T-helper 22 cell (primary cell): ENCODE measurements around the gene TWF2.
"Not testable (repeated sequence)": the region's sequence is repeated elsewhere in the genome, so short reads cannot be mapped to it uniquely, and the experiment has no call there.

Experiments used
- DNase-seq: peaks from one replicate; pipeline ENCODE4 v3.0.0-alpha.2; 2020; ENCODE audit warnings: low read depth

The TWF2 gene

DNA sequence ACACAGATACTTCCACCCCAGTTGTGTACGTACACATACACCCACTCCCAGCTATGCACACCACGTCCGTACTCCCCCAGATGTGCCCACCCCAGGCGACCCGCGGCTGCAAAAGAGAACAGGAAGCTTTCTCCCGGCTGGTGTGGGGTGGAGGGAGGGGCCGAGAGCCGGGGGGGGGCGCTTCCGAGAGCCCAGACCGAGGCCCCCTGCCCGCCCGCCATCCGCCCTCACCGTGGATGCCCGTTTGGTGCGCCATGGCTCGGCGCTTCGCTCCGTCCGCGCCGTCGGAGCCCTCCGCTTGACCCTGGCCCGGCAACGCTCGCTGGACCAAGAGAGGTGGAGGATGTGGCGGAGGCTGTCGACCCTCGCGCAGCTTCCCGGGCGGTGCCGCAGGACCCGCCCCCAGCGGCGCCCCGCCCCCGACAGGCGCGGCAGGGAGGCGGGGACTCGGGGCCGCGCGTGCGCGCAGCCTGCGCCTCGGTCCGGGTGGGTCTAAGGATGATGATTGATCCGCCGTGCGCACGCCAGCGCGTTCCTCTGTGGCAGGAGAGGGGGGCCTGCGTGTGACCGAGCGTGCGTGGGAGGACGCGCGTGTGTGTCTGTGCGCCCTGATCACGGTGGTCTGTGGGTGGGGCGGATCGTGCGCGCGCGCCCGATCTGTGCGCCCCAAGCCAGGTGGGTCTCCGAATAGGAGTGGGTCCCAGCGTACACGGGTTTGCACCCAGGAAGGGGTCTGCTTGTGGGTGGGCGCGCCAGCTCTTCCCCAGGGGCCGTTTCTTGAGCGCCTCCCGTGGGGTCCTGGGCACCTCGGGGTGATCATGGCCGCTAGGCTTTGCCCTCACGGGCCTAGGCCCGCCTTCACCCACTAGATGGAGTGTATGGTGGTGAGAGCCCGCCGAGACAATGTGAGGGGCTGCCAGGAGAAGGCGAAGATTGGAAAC is at the start of gene TWF2:
Gene TWF2 (minus strand): TSS at position 398 of the 941 bp plus-strand sequence. CDS start 142 bp downstream, at position 256.
- peak; percentile 79 for DNase-seq

DNA sequence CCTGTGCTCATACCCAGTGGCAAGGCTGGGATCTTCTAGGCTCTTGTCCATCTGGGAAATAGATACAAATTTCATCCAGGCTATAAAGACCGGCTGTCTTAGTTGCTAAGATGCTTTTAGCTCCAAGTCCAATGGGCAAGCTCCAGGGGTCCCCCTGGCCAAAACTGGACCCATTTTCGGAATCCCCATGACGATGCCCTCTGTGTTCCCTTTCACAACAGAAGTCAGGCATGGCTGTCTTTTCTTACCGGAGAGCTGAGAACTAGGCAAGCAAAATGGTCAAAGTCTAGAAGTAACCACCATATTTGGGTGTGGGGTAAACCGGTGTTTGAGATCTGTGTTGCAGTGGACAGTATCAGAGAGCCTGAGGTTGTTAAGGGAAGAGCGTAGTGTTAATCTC is 49.7 kb upstream of the TWF2 start:
- DNase-seq: no peak

DNA sequence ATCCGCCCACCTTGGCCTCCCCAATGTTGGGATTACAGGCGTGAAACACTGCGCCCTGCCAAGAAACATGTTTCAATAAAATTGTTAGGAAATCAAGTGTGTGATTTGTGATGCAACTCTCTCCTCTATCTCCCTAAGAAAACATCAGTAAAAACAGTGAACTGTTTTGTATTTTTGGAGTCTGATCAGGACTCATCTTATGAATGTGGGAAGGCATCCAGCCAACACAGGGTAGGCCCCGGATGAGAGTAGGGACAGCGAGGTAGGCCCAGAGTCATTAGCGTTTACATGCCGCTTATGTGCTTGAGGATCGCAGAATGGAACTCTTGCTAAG is 47.8 kb upstream of the TWF2 start:
- DNase-seq: no peak

DNA sequence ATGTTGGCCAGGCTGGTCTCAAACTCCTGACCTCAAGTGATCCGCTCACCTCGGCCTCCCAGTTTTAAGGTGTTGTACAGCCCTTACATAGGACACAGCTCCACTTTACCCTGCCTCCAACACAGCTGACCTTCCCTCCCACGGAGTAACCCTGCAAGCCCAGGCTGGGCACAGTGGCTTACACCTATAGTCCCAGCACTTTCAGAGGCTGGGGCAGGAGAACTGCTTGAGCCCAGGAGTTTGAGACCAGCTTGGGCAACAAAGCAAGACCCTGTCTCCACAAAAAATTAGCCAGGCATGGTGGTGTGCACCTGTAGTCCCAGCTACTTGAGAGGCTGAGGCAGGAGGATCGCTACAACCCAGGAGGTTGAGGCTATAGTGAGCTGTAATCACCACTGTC is 45.1 kb upstream of the TWF2 start:
- not testable (repeated sequence) for DNase-seq

DNA sequence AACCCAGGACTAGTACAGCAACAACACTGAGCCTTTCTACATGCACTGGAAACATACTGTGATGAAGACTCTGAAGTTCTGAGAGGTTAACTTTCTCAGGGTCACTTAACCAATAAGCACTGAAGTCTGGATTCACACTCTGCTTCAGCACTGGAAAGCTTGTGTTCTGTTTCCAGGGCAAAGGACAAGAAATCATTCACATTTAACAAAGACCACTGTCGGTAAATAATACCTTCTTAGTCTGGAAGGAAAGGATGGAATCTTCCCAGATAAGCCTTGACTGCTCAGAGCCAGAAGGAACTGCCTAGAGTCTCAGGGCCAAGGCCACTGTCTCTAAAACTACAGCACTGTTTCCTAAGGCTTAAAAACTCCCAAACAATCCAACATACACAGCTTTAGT is 44.3 kb upstream of the TWF2 start:
- DNase-seq: no peak

DNA sequence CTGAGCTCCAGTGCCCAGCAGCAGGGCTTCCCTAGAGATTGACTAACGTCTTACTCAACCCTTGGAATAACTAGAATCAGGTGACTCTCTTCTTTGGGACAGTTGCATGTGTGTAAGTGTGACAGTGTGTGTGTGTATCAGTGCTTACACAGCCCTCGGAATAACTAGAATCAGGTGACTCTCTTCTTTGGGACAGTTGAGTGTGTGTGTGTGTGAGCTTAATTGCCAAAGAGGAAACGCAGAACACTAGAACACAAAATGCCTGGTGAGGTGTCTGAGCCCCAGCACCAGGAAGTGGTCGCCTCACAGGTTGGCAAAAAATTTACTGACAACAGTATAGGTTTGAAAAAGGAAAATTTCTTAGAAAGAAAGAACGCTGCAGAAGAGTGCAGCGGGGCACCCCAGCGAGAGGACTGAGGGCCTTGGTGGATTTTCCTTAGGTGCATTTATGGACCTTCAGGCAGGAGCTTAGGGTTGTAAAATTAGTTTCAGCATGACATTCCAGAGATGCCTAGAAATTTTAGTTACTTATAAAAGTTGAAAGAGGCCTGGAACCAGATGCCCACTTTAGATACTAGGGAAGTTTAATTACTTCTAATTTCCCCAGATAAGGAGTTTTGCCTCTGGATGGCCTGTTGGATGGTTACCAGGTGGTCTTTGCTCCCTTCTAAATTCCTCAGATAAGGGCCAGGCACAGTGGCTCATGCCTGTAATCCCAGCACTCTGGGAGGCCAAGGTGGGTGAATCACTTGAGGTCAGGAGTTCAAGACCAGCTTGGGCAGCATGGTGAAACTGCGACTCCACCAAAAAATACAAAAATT is 43.2 kb upstream of the TWF2 start:
- no peak for DNase-seq

DNA sequence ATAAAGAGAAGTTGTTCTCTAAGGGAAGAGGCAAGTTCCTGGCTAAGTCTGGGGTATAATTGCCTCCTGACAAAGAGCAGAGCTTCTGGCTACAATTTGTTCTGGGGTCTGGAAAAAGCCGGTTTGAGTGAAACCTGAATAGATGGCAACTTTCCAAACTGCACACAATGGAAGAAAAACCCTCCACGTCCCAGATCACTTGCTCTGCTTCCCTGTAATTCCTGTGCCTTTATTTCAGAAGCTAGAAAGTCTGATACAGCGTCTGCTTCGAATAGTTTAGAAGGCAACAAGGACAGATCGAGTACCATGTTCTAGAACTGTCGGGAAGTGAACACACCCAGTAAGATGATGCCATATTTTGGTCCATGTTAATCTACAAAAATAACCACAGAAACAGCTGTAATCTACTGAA is 41.1 kb upstream of the TWF2 start:
- no peak for DNase-seq

DNA sequence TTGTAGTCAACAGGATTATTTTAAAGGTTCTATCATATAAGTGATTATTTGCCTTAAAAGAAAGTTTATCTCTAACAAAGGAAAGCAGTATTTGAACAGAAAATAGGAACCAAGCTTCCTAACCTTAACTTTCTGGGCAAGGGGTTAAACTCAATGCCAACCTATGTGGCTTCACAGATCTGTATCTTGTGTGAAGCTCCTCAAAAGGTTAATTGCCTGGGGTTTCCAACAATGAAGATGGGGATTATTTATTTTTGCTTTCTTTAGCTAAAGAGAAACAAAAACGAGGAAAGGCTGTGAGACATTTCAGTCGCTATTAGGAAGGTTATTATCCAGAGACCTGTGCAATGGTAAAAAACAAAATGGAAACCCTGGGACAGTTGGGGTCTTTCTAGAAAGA is 40.6 kb upstream of the TWF2 start:
- DNase-seq: no peak

DNA sequence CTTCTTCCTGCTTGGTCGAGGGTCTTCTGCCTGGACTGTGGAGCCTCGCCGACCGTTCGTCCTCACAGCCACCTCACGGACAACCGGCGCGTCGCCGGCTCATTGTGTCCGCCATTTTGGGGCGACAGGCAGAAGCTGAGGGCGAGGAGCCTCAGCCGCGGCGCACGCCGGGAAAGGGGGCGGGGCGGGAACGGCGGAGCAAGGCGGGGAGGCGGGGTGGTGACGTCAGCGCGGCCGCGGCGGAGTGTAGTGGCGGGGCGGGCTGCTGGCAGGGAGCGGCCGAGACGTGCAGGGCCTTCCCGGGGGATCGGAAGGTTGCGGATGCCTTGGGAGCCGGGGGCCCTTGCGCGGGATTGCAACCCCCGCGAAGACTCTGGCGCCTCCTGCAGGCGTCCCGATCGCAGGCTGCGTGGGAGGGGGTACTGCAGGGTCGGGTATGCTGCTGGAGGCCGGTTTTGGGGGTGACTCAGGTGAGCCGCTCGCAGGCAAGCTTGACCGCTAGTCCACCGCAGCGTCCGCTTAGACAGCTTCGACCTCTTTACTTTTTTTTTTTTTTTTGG is 39.6 kb upstream of the TWF2 start, which contains the start of gene WDR82:
Gene WDR82 (minus strand): TSS at position 140 of the 560 bp plus-strand sequence. CDS start 288 bp downstream, outside the sequence.
- DNase-seq: peak; percentile 96

DNA sequence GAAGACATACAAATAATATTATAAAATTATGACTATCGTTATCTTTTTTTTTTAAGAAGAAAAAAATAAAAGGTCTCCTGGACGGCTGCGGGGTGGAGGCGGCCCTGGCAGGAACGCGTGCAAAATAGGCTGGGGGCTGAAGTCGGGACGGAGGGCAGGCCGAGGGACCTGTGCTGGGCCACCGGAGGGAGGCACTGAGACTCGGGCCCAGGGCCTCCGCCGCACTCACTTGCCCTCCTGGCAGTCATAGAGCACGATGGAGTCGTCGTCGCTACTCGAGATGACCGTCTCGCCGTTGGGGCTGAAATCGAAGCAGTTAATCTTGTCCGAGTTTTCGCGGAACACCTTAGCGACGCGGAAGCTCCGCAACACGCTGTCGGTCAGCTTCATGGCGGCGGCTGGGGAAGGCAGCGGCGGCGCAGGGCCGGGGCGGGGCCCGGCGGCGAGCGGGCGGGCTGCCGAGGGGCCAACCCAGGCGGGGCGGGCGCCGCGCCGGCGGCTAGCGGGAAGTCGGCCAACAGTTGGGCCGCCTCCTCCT is 39.1 kb upstream of the TWF2 start:
- peak; percentile 48 for DNase-seq

DNA sequence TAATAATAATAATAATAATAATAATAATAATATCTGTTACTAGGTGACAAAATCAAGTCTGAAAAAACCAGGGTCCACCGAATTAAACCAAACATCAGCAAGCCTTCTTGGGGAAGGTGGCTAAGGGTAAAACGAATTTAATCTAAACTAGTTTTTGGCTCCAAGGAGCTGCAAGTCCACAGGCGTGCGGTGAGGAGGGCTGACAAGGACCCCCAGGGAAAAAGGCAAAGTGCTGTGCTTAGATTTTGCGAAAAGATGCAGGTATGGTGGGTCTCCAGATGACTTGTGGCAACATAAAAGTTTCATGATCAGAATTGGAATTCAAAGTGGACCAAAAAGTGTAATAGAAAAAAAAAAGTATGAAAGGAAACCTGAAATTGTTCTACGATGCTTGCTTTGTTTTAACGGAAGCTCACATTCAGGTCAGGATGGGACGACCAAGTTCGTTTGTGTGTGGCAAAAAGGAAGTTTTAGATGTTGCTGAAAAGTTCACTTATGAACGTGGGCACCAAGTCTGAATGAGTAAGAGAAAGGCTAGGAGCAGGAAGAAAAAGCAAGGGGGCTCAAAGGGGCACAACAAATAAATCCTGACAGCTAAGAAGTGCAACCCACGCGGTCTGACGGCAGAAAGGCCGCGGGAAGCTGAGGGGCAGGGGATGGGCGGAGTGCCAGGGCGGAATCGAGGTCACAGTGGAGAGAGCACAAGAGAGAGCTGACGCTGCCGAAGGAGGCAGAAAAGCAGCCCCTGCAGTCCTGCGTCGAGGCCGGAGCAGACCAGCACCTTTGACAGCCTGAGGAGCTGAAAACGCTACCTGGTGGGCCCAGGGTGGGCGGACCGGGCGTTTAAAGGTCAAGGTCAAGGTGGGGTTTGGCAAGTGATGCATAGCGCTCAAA is 38.4 kb upstream of the TWF2 start:
- DNase-seq: peak; percentile 51

DNA sequence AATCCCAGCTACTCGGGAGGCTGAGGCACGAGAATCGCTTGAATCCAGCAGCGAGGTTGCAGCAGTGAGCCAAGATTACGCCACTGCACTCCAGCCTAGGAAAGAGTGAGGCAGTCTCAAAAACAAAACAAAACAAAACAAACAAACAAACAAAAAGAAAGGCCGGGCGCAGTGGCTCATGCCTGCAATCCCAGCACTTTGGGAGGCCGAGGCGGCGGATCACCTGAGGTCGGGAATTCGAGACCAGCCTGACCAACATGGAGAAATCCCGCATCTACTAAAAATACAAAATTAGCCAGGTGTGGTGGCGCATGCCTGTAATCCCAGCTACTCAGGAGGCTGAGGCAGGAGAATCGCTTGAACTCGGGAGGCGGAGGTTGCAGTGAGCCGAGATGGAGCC is 35.8 kb upstream of the TWF2 start:
- not testable (repeated sequence) for DNase-seq

DNA sequence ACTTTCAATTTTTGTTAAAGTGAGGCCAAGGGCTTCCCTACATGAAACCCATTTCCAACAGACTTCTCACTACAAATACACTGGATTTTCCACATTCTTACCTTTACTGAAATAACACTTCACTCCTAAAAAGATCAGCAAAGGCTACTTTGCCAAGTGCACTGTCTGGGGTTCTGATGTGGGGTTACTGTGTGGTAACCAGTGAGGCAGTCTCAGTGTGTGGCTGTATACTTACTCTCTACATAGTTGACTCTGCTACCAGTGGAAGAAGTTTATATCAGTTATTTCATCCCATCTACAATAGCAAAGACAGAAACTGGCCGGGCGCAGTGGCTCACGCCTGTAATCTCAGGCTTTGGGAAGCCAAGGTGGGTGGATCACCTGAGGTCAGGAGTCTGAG is 33.9 kb upstream of the TWF2 start:
- DNase-seq: no peak

DNA sequence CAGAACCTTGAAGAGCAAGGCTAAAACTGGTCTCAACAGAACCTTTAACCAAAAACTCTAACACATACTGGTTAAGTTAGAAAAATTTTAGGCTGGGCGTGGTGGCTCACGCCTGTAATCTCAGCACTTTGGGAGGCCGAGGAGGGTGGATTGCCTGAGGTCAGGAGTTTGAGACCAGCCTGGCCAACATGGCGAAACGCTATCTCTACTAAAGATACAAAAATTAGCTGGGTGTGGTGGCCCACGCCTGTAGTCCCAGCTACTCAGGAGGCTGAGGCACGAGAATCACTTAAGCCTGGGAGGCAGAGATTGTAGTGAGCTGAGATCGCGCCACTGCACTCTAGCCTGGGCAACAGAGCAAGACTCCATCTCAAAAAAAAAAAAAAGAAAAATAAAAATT is 33.2 kb upstream of the TWF2 start:
- not testable (repeated sequence) for DNase-seq

DNA sequence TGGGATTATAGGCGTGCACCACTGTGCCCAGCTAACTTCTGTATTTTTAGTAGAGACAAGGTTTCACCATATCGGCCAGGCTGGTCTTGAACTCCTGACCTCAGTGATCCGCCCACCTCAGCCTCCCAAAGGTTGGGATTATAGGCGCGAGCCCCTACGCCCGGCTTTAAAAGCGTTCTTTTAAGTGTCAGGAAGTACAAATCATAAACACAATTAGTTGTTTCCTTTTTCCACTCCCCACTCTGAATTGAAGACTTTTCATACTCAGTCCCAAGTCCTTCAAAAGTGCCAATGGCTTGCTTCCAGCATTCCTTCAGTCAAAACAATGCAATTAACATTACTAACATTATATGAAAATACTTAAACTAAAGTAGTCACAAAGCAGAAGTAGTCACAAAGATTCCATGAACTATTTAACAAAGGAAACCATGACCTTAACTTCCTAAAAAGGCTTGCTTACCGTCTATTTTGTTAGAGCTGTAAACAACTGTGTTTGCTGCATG is 31.3 kb upstream of the TWF2 start:
- no peak for DNase-seq

DNA sequence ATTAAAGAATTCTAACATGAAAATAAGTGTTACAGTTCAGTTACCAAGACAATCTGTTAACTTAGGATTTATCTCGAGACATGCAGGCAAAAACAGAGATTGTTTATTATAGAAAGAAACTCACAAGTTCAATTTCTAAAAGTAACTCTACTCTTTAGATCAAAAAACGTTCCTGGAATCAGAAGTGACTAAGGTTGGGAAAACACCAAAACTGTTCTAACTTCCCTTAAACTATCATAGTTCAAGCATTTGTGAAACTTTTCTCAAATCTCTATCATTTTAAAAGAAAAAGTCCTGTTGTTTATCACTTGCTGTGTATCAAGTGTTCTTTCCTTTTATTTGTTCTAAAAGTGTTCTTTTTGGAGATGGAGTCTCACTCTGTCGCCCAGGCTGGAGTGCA is 30.8 kb upstream of the TWF2 start:
- DNase-seq: no peak

DNA sequence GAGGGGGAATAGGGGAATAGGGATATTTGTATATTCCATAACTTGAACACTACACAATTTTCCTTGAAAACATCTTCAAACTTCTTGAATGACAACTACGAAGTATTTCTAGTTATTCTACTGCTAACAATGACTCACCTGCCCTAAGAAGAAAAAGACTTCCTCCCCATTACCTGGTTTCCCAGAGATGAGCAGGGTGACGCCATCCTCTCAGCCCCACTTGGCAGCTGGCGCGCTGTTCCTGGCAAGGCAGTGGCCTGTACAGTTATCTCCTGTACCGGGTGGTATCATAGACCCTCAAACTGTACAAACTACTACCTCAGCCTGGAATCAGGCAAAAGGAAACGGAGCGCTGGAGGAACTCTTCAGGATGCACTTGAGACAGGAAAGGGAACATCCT is 29.1 kb upstream of the TWF2 start:
- peak; percentile 50 for DNase-seq

DNA sequence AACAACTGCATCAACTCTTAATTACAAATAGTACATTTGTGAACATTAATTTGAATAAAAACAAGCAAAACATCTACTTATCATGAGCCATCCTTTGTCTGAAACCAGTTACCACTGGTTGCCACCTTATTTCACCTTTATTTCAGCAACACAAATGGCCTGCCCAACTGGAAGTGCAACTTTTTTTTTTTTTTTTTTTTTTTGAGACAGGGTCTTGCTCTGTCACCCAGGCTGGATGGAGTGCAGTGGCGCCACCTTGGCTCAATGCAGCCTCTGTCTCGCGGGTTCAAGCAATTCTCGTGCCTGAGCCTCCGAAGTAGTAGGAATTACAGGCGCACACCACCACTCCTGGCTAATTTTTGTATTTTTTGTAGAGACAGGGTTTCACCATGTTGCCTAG is 26.4 kb upstream of the TWF2 start:
- no peak for DNase-seq

DNA sequence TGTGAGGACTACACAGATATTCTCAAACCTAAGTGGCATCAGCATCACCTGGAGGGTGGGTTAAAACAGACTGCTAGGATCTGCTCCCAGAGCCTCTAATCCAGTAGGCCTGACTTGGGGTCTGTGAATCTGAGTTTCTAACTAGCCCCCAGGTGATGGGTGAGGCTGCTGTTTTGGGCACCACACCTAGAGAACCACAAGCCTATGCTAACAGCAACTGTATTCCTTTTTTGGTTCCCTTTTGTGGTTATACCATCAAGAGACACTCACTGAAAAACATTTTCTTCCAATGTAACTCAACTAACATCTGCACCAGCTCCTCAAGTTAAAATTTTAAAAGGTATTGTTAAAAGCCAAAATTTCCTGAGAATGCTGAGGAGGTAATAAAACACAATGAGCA is 23.5 kb upstream of the TWF2 start:
- no peak for DNase-seq

DNA sequence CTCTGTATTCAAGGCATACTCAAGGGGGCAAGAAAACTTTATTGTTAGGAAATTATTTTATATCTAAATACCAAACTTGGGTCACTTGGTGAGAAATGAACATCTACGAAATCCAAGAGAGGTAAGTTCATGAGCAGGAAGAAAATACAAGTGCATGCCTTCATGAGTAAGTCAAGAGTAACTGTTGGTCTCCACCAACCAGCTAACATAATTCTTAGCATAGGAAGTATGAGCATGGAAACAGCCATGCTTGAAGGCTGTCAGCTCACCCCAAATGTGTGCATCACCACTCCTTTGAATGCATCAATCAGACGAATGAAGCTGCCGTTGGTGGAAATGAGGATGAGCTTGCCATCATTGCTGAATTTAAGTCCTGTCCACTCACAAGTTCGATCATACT is 20.5 kb upstream of the TWF2 start:
- DNase-seq: no peak

DNA sequence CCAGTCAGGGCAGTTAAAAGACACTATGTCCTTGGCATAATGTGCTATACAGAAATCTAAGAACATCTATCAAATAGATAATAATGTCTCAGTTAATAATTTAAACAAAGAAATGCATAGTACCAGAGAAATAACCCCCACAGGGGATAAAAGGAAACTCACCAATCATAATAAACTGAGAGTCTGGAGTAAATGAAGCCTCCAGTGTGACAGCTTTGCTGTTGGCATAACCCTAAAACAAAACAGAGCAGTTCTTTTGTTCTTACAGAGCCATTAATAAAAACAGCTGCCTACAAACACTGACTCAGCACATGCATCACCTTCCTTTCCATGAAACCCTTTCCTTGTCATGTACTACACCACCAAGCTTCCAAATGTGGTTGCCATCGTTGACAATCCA is 20.1 kb upstream of the TWF2 start:
- DNase-seq: no peak
